AG08395 (cell line): ENCODE results near the gene NRBP1.

Experiments used
- DNase-seq: peaks from one replicate; pipeline ENCODE4 v3.0.0; 2012; ENCODE audit warnings: mixed read lengths, low spot score

NRBP1 gene

GRCh38 chr2:27428213-27428977 is at the start of gene NRBP1:
Gene NRBP1 (plus strand): TSS chr2:27428631. CDS start chr2:27433274, 4,643 bp downstream.
- peak; percentile 94 for DNase-seq

GRCh38 chr2:27378809-27379290 is 49.6 kb upstream of the NRBP1 start:
- no peak for DNase-seq

GRCh38 chr2:27379383-27379835 is 49.0 kb upstream of the NRBP1 start:
- no peak for DNase-seq

- DNase-seq = no peak
Measured at GRCh38 chr2:27379836-27380625, 48.4 kb upstream of the NRBP1 start.

GRCh38 chr2:27380626-27381545 is 47.5 kb upstream of the NRBP1 start, which contains the start of gene ZNF513:
Gene ZNF513 (minus strand): TSS chr2:27380734. CDS start chr2:27380526, 208 bp downstream.
- DNase-seq = peak; percentile 98

- DNase-seq = no peak
Measured at GRCh38 chr2:27381577-27382181, 46.8 kb upstream of the NRBP1 start.

- no peak for DNase-seq
Measured at GRCh38 chr2:27390822-27391679, 37.4 kb upstream of the NRBP1 start.

GRCh38 chr2:27393225-27393624 is 35.2 kb upstream of the NRBP1 start:
- no peak for DNase-seq

- no peak for DNase-seq
Measured at GRCh38 chr2:27398962-27399361, 29.5 kb upstream of the NRBP1 start.

- no peak for DNase-seq
Measured at GRCh38 chr2:27400348-27401135, 27.9 kb upstream of the NRBP1 start.

- peak; percentile 46 for DNase-seq
Measured at GRCh38 chr2:27407798-27408491, 20.5 kb upstream of the NRBP1 start.

- DNase-seq = peak; percentile 41
Measured at GRCh38 chr2:27408601-27409320, 19.7 kb upstream of the NRBP1 start.

GRCh38 chr2:27409321-27410073 is 18.9 kb upstream of the NRBP1 start, which contains the start of gene PPM1G:
Gene PPM1G (minus strand): TSS chr2:27409591. CDS start chr2:27409422, 169 bp downstream.
- DNase-seq = peak; percentile 96

- DNase-seq = no peak
Measured at GRCh38 chr2:27412419-27413152, 15.8 kb upstream of the NRBP1 start.

- no peak for DNase-seq
Measured at GRCh38 chr2:27416151-27416550, 12.3 kb upstream of the NRBP1 start.

- no peak for DNase-seq
Measured at GRCh38 chr2:27420996-27421395, 7.4 kb upstream of the NRBP1 start.
